Dermis blood vessel endothelial cell (primary cell): ENCODE results near the gene OR4M1. TPM values are rescaled to one million over a fixed set of nuclear protein-coding genes. Genes with fewer than 3 reads are reported as not detected.
"Not testable (repeated sequence)": the region's sequence is repeated elsewhere in the genome, so short reads cannot be mapped to it uniquely, and the experiment has no call there.

Experiments used
- DNase-seq: peaks from one replicate; pipeline ENCODE4 v3.0.0; 2010
- total RNA-seq: library from RNA; depleted of rRNA; stranded (reverse); fragments of >200 nt; gene quantifications from 2 replicates; pipeline ENCODE4 v1.2.3, GENCODE V29; 2014

The OR4M1 gene
- total RNA-seq, result not detected in 2 replicates

- DNase-seq, result not testable (repeated sequence)
These were observed at the start of gene OR4M1 for GRCh38 chr14:19773204-19773603. Gene OR4M1 (plus strand): TSS chr14:19773504. CDS start chr14:19780323, 6,819 bp downstream.

DNA sequence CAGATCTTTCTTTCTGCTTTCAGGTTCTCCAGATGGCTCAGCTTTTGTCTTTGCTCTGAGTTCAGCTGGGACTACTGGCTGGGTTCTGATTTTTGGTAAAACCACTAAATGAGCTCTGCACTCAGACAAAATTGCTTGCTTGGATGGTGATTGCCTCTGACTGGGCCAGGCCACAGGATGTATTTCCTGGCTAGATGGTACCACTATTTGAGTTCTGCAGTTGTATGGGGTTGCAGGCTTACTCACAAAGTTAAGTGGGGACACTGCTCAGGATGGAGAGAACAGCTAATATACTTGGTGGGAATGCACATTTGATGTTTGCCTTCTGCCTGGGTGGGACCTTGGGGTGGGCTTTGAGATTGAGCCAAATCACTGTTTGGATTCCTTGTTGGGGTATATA is 43.9 kb upstream of the OR4M1 start:
- no peak for DNase-seq

GRCh38 chr14:19729763-19730162 is 43.5 kb upstream of the OR4M1 start:
- DNase-seq, result no peak

- not testable (repeated sequence) for DNase-seq
These were observed 39.4 kb upstream of the OR4M1 start for GRCh38 chr14:19733893-19734292.

GRCh38 chr14:19743256-19743655 is 30.0 kb upstream of the OR4M1 start, which contains the start of gene OR4Q3:
Gene OR4Q3 (plus strand): TSS chr14:19743571.
- no peak for DNase-seq

GRCh38 chr14:19752316-19752715 is 21.0 kb upstream of the OR4M1 start:
- not testable (repeated sequence) for DNase-seq

GRCh38 chr14:19754172-19754571 is 19.1 kb upstream of the OR4M1 start:
- DNase-seq, result no peak

GRCh38 chr14:19771491-19771890 is 1.8 kb upstream of the OR4M1 start:
- DNase-seq, result not testable (repeated sequence)

DNA sequence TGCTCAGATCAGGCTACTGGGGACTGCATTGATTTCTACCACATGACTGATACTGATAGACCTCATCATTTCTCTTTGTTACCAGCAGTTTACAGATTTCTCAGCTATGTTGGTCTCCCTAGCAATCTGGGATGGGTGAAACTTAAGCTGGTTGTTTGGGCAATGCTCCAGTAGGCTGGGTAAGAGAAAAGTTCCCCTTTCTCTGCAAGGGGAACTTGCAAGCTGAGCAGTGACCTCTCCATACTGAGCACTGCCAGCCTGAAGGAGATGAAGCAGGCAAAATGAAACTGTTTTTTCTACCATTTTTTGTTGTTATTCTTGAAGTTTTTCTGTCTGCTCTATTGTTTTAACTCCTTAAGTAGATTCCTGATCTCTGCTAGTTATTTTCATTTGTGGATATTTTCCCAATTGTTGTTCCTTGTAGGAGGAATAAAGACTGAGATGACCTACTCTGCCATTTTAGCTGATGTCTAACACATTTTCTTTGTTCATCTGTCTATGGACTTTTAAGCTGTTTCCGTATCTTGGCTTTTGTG is 1.3 kb upstream of the OR4M1 start:
- DNase-seq, result no peak

DNA sequence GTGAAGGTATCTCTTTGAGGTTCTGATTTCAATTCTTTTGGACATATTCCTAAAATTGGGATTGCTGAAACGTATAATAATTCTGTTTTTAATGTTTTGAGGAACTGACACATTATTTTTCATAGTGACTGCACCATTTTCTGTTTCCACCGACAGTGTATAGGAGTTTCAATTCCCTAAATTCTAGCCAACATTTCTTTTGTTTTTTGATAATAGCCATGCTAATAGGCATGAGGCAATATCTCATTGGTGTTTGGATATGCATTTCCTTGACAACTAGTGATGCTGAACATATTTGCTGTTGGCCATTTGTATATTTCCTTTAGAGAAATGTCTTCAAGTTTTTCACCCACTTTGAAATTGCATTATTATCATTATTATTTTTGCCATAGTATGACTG is 850 bp upstream of the OR4M1 start:
- not testable (repeated sequence) for DNase-seq

- no peak for DNase-seq
These were observed 2.3 kb downstream of the OR4M1 start for GRCh38 chr14:19775587-19775986.

DNA sequence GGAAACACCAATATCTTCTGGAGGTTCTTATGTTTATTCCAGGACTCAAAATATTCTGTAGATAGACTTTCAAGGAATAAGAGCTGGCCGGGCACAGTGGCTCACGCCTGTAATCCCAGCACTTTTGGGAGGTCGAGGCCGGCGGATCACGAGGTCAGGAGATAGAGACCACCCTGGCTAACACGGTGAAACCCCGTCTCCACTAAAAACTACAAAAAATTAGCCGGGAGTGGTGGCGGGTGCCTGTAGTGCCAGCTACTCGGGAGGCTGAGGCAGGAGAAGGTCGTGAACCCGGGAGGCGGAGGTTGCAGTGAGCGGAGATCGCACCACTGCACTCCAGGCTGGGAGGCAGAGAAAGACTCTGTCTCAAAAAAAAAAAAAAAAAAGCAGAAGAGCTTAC is 12.5 kb downstream of the OR4M1 start:
- not testable (repeated sequence) for DNase-seq

DNA sequence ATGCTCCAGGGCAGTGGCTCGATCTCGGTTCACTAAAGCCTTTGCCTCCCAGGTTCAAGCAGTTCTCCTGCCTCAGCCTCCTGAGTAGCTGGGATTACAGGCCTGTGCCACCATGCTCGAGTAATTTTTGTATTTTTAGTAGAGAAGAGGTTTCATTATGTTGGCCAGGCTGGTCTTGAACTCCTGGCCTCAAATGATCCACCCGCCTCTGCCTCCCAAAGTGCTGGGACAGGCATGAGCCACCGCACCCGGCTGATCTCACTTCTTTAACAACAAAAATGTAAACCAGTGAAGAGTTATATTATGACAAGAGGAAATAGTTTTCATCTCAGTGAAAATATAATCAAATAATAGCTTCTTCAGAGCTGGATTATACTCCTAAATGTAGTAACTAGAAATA is 14.0 kb downstream of the OR4M1 start:
- DNase-seq, result not testable (repeated sequence)

DNA sequence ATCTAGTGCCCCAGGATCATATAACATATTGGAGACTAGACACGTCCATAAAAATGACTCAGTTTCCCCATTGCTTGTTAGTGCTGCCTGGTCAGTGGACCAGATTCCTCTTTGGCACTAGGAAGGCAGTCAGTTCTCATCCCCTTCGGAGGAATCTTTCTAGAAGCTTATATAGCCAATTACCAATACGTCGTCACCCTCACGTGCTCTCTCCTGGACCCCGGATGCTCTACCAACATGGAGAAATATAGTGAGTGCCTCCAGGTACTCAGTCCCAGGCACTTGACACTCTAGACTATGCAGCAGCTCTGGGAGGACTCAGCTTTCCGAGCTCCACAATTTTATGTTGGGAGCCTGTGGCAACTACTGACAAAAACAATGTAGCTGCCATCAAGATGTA is 14.8 kb downstream of the OR4M1 start:
- DNase-seq, result not testable (repeated sequence)

GRCh38 chr14:19796520-19797108 is 23.3 kb downstream of the OR4M1 start:
- not testable (repeated sequence) for DNase-seq

DNA sequence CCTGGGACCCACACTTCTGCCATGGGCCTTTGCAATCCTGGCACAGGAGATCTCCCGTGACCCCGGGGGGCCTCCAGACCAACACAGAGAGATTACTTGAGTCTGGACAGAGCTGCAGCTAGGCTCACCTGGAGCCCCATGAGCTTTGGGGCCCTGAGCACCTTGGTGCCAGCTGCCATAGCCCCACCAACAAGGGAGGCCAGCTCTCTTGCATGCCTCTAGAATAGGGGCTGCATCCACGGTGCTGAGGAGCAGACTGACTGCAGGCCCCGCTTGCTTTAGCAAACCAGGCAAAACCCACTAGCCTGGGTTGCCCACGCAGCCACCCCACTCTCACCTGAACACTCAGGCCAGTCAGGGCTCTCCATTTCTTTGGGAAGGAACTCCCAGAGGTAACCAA is 26.6 kb downstream of the OR4M1 start:
- no peak for DNase-seq

GRCh38 chr14:19800282-19801117 is 27.2 kb downstream of the OR4M1 start:
- no peak for DNase-seq

DNA sequence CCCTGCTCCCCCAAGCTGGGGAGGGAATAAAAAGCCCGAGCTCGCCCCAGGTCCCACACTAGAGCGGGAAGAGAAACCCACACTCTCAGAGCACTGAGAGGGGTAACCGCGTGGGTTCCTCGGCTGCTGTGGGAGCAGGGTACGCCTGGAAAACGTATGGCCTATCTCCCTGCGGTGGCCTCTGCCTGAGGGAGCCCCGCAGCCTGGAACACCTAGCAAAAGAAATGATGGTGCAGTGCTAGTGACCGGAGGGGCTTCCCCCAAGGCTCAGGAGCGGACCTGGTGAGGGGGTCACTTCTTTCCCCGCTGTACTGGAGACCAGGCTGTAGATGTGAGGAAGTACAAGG is 27.8 kb downstream of the OR4M1 start:
- no peak for DNase-seq

DNA sequence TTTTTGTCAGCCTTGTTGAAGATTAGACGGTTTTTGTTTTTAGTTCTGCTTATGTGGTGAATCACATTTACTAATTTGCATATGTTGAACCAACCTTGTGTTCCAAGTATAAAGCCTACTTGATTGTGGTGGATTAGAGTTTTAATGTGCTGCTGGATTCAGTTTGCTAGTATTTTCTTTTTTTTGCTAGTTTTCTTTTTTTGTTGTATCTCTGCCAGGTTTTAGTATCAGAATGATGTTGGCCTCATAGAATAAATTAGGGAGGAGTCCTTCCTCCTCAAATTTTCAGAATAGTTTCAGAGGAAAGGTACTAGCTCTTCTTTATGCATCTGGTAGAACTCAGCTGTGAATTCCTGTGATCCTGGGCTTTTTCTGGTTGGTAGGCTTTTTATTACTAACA is 30.2 kb downstream of the OR4M1 start, which contains the start of gene OR4N2:
OR4N2 (plus strand) TSS at position 301 of the 400 bp plus-strand sequence. CDS start 23,679 bp downstream, outside the sequence.
- DNase-seq, result not testable (repeated sequence)

DNA sequence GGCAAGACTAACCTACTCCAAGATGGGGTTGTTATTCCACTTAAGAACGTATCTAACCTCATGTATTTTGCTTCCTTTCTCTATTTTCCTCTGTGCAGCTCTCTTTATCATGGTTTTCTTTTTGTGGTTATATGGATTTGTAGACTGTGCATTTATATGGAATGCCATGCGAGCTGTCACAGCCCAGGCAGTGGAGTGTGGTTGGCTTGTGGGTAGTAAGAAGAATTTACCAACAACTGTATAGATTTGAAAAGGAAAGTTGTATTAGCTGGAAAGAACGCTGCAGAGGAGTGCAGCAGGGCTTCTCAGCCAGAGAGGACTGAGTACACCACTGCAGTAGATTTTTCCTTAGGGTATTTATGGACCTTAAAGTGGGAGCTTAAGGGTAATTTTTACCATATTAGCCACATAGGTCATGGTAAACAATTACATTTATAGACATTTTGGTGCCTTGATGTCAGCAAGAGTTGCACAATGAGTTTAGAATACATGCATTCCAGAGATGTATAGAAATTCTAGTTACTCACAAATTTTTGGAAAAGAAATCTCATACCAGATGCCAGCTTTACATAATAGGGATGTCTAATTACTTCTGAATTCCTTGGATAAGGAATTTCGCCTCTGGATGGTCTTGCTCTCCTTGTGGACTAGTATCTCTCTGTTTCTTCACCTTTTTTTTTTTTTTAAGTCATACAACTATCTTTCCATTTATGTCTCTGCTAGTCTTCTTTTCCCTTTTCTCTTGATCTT is 40.0 kb downstream of the OR4M1 start:
- not testable (repeated sequence) for DNase-seq

DNA sequence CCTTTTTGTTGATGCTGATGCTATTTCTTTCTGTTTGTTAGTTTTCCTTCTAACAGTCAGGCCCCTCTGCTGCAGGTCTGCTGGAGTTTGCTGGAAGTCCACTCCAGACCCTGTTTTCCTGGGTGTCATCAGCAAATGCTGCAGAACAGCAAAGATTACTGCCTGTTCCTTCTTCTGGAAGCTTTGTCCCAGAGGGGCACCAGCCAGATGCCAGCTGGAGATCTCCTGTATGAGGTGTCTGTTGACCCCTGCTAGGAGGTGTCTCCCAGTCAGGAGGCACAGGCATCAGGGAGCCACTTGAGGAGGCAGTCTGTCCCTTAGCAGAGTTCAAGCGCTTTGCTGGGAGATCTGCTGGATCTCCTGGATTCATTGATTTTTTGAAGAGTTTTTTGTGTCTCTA is 46.6 kb downstream of the OR4M1 start:
- DNase-seq, result not testable (repeated sequence)

GRCh38 chr14:19821016-19821415 is 47.7 kb downstream of the OR4M1 start:
- DNase-seq, result not testable (repeated sequence)

DNA sequence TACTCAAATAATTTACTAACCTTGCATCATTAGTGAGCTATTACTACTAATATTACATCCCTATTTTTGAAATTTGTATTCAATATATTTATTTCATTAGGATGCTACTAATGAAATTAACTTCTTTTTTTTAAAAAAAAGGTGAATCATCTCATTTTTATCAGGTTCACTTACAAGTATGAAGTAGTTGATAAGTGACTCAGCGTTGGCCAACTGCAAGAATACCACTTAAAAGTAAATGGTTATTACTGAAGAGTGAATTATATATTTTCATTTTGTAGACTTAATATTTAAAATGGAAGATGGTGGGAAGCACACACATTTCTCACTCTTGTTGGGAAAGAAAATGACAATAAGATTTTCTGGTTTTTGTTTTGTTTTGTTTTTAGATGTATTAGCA is 49.9 kb downstream of the OR4M1 start:
- DNase-seq, result no peak
